Endothelial cell of umbilical vein (primary cell): ENCODE results near the gene ALDH1L2. TPM values are rescaled to one million over a fixed set of nuclear protein-coding genes. Genes with fewer than 3 reads are reported as not detected.
A peak's percentile ranks its signal among the peaks of the same experiment; 100 is the strongest.

Source experiments
- Bru-seq: library from RNA; stranded (reverse); fragments of 400-500 nt; gene quantifications from one replicate; lab custom pipeline; 2021; lab: Mats Ljungman, UMichigan
- BruChase-seq, 2 experiments: library from RNA; stranded (reverse); fragments of 400-500 nt; gene quantifications; one replicate each; lab custom pipeline; 2021; lab: Mats Ljungman, UMichigan
- BruUV-seq: library from RNA; stranded (reverse); fragments of 400-500 nt; replicated peaks from 2 replicates; lab custom pipeline; 2021; lab: Mats Ljungman, UMichigan
- CTCF ChIA-PET: fragments of 300-600, 350-600 bp; sonication (Branson Sonifier 250); formaldehyde crosslinking; loops from one replicate; lab custom pipeline; 2021; ENCODE audit warnings: antibody characterized with exemption, inconsistent platforms; lab: Charles Lee
- POLR2A ChIA-PET: fragments of 300-600, 350-600 bp; sonication (Branson Sonifier 250); formaldehyde crosslinking; loops from one replicate; lab custom pipeline; 2021; ENCODE audit warnings: antibody characterized with exemption, inconsistent platforms; lab: Charles Lee
- DNase-seq: peaks from one replicate; pipeline ENCODE4 v3.0.0-alpha.2; 2011; ENCODE audit warnings: low read depth, low spot score
- FAIRE-seq: peaks from 2 replicates; lab custom pipeline; 2011; peaks lifted over from hg19 to GRCh38; lab: Jason Lieb, UNC
- H2AFZ ChIP-seq: 2 replicates; pipeline ENCODE4 v1.6.0; 2012; ENCODE audit warnings: low read depth, low read length, control low read depth, inconsistent platforms
- H3K27ac ChIP-seq: 2 replicates; pipeline ENCODE4 v1.5.1; 2011; ENCODE audit warnings: low read depth, mild to moderate bottlenecking, control low read depth, low read length, moderate library complexity; ENCODE audit not compliant: insufficient read depth
- H3K27me3 ChIP-seq, 2 experiments: 2 replicates each; pipeline versions ENCODE4 v1.6.0 to v1.6.1; 2011; ENCODE audit warnings: low read length in 2 of 2, mixed read lengths in 1 of 2; ENCODE audit not compliant: control insufficient read depth in 2 of 2, insufficient read depth in 2 of 2
- H3K36me3 ChIP-seq, 2 experiments: 2 replicates in 1 of 2; 3 replicates in 1 of 2; pipeline ENCODE4 v1.5.1; 2011; ENCODE audit warnings: low read length in 2 of 2, mild to moderate bottlenecking in 1 of 2, moderate library complexity in 1 of 2; ENCODE audit not compliant: control insufficient read depth in 2 of 2, insufficient read depth in 2 of 2; ENCODE audit errors: extremely low read depth in 1 of 2
- H3K4me1 ChIP-seq: 3 replicates; pipeline ENCODE4 v1.5.1; 2011; ENCODE audit warnings: mild to moderate bottlenecking, low read length; ENCODE audit not compliant: control insufficient read depth, insufficient read depth; ENCODE audit errors: extremely low read depth
- H3K4me2 ChIP-seq: 2 replicates; pipeline ENCODE4 v1.6.1; 2011; ENCODE audit warnings: low read length, control low read depth, mixed read lengths; ENCODE audit not compliant: insufficient read depth
- H3K4me3 ChIP-seq, 3 experiments: fragments of 200-600 bp in 1 of 3; sonication (generic), shearing (Covaris generic) in 1 of 3; replicated peaks in 1 of 3; 2 replicates each; pipeline ENCODE4 v1.5.1; 2011 to 2016; ENCODE audit warnings: control low read depth in 3 of 3, low read length in 3 of 3, mild to moderate bottlenecking in 2 of 3, inconsistent platforms in 1 of 3, low read depth in 1 of 3, moderate library complexity in 1 of 3; ENCODE audit not compliant: insufficient read depth in 1 of 3
- H3K79me2 ChIP-seq: 2 replicates; pipeline ENCODE4 v1.6.0; 2012; ENCODE audit warnings: low read length, inconsistent platforms; ENCODE audit not compliant: control insufficient read depth, insufficient read depth
- H3K9ac ChIP-seq: replicated peaks from 2 replicates; pipeline ENCODE3; 2011; ENCODE audit warnings: low read length, control low read depth; ENCODE audit not compliant: insufficient read depth; ENCODE audit errors: extremely low read depth
- H3K9me1 ChIP-seq: replicated peaks from 3 replicates; pipeline ENCODE4 v1.6.0; 2011; ENCODE audit warnings: mild to moderate bottlenecking, low read length; ENCODE audit not compliant: control insufficient read depth, insufficient read depth; ENCODE audit errors: extremely low read depth
- H3K9me3 ChIP-seq: replicated peaks from 2 replicates; pipeline ENCODE4 v1.5.1; 2012; ENCODE audit warnings: low read length, inconsistent platforms; ENCODE audit not compliant: control insufficient read depth, insufficient read depth
- H4K20me1 ChIP-seq: replicated peaks from 2 replicates; pipeline ENCODE3; 2011; ENCODE audit warnings: mild to moderate bottlenecking, low read length; ENCODE audit not compliant: control insufficient read depth, insufficient read depth; ENCODE audit errors: extremely low read depth
- POLR2A ChIP-seq: IDR thresholded peaks from 2 replicates; pipeline ENCODE4 v1.6.1; 2012; ENCODE audit warnings: low read depth, mild to moderate bottlenecking, control low read depth, low read length
- POLR2AphosphoS5 ChIP-seq: IDR thresholded peaks from 2 replicates; pipeline ENCODE4 v1.6.1; 2012; ENCODE audit warnings: low read depth, mild to moderate bottlenecking, control low read depth, low read length, moderate library complexity; ENCODE audit not compliant: insufficient read depth
- dilution Hi-C: fragments of 300-500 bp; cut with MboI; formaldehyde crosslinking; loops from one replicate; pipeline ENCODE4 v1.15.0; 2019; ENCODE audit warnings: low sequenced_read_pairs; ENCODE audit not compliant: extremely low pct_ligation_motif_present
- intact Hi-C: fragments of 100-400 bp; cut with micrococcal nuclease; formaldehyde crosslinking; loops from one replicate; pipeline ENCODE4 v1.10.0; 2022
- long read RNA-seq: library from polyadenylated mRNA; stranded (forward); transcript quantifications from one replicate; pipeline ENCODE4 v2.0.0, GENCODE V29; 2021
- polyA minus RNA-seq, 3 experiments: library from RNA; depleted of rRNA, polyadenylated mRNA; stranded (reverse); fragments of >200 nt; gene quantifications; 1 replicate in 1 of 3; 2 replicates in 2 of 3; pipeline ENCODE4 v1.2.3, GENCODE V29; 2011
- polyA plus RNA-seq, 4 experiments: library from polyadenylated mRNA; depleted of rRNA in 3 of 4; stranded (reverse) in 3 of 4; unstranded in 1 of 4; fragments of >200 nt; gene quantifications; 2 replicates each; pipeline versions ENCODE4 v1.2.1 to v1.2.3, GENCODE V29; 2011 to 2012; ENCODE audit warnings: missing spikeins in 1 of 4
- total RNA-seq: library from RNA; stranded (reverse); gene quantifications from 2 replicates; pipeline ENCODE4 v1.2.3, GENCODE V29; 2021
- TF ChIP-seq, protein P1 (sequence below), 2 donors: IDR thresholded peaks; 1 replicate in 1 of 2; 2 replicates in 1 of 2; pipeline ENCODE4 v1.5.1; 2011; ENCODE audit warnings: low read length in 2 of 2, mild to moderate bottlenecking in 2 of 2, moderate library complexity in 2 of 2, control low read depth in 1 of 2, inconsistent platforms in 1 of 2, low read depth in 1 of 2; ENCODE audit not compliant: insufficient read depth in 1 of 2; ENCODE audit errors: extremely low read depth in 1 of 2

The ALDH1L2 gene
- total RNA-seq (2.2 and 2.5 TPM in 2 replicates), polyA plus RNA-seq (1.4 and 1.5 TPM in 2 replicates), polyA minus RNA-seq (3.0 TPM in 2 replicates), Bru-seq, nascent RNA (percentile 42 among the genes with signal in this experiment), BruChase-seq, experiment 1, labeled RNA remaining after a 6-hour chase (percentile 27 among the genes with signal in this experiment), BruChase-seq, experiment 2, labeled RNA remaining after a 2-hour chase (percentile 28 among the genes with signal in this experiment)
- polyA plus RNA-seq (2011; cell fraction: cytosol; rRNA removed) = 1.2 and 1.3 TPM in 2 replicates
- polyA plus RNA-seq (2011; cell fraction: nucleus; rRNA removed) = 2.8 and 3.5 TPM in 2 replicates
- 0.98 and 1.1 TPM in 2 replicates for polyA plus RNA-seq (2012)
- polyA minus RNA-seq (2011; cell fraction: cytosol; rRNA and poly(A)+ RNA removed) = 0.10 TPM
- polyA minus RNA-seq (2011; cell fraction: nucleus; rRNA and poly(A)+ RNA removed) = 2.2 and 3.3 TPM in 2 replicates
- long read RNA-seq, partial matches to known transcripts = 1 of 2 reads
- long read RNA-seq, other reads (novel, unspliced or antisense) = 1 of 2 reads

DNA sequence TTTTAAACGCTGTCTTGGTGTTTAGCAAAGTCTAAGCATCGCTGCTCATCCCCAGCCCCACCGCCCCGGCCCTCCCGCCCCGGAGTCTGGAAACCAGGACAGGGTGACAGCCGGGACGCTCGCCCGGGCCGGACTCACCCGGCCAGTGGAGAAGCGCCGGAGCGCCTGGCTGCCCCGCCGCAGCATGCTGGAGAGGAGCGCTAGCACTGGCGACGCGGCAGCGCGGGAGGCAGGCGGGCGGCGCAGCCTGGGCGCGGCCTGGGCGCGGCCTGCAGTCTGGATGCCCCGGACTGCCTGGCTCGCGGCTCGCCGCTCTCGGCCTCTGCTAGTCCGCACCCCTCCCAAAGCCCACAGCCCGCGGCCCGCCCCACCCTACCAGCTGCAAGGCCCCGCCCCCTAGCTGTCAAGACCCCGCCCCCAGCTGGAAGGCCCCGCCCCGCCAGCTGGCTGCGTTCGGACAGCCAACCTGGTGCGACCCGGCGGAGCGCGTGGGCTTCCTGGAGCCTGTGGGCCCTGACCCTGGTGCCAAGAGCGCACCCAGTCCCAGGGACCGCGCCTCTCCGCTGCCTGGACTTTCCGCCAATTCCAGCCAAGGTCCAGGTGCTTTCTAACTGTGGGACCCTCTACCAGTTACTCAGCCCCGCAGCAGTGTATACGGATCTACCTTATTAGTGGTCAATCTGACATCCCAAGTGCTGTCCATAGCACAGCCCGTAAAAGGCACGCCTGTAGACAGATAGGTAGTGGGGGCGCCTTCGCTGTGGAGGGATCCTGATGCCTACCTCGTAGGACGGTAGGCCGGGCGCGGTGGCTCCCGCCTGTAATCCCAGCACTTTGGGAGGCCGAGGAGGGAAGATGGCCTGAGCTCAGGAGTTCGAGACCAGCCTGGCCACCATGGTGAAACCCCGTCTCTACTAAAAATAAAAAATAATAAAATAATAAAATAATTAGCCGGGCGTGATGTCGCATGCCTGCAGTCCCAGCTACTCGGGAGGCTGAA, at the start of gene ALDH1L2:
Gene ALDH1L2 (minus strand): TSS at position 208 of the 1,000 bp plus-strand sequence. CDS start 22 bp downstream, at position 186.
- H3K9ac ChIP-seq = peak within 1 kb of the TSS; percentile 7
- peak within 1 kb of the TSS; percentile 2 to 37 (median 21) for H3K4me3 ChIP-seq
- dilution Hi-C loops (no loop called here), intact Hi-C loops (loop anchor here (2.0 kb wide), 1 partner anchor 22 kb away; the partner anchor contains the start of gene WASHC4)
- FAIRE-seq = peak; percentile 67
- H3K36me3 ChIP-seq = no peaks in the 10 kb centered on the region
- peaks cover 6% of the 10 kb centered on the region for H3K4me1 ChIP-seq
- no peak within 1 kb of the TSS for H3K27ac ChIP-seq
- peaks cover 0 to under 1% of the 10 kb centered on the region in 2 experiments for H3K27me3 ChIP-seq
- no peaks in the 10 kb centered on the region for H3K9me1 ChIP-seq
- DNase-seq = peak; percentile 77
- H2AFZ ChIP-seq = peak within 1 kb of the TSS; percentile 62
- peak within 1 kb of the TSS; percentile 58 for H3K4me2 ChIP-seq
- ChIA-PET CTCF (interaction anchor here (0.9 to 2.0 kb wide), 4 partner anchors 14 to 703 kb away, joined by 4 to 8 read pairs (median 6); partner anchors contain the start of gene WASHC4), POLR2A (interaction anchor here (0.7 kb wide), 1 partner anchor 286 kb away, joined by 6 read pairs; no protein-coding TSS in a partner anchor)
- no peaks in the 10 kb centered on the region for H3K79me2 ChIP-seq
- H3K9me3 ChIP-seq = no peaks in the 10 kb centered on the region
- TF ChIP-seq POLR2A (no peak), POLR2AphosphoS5 (peak; percentile 41)
- TF ChIP-seq, protein P1, sequence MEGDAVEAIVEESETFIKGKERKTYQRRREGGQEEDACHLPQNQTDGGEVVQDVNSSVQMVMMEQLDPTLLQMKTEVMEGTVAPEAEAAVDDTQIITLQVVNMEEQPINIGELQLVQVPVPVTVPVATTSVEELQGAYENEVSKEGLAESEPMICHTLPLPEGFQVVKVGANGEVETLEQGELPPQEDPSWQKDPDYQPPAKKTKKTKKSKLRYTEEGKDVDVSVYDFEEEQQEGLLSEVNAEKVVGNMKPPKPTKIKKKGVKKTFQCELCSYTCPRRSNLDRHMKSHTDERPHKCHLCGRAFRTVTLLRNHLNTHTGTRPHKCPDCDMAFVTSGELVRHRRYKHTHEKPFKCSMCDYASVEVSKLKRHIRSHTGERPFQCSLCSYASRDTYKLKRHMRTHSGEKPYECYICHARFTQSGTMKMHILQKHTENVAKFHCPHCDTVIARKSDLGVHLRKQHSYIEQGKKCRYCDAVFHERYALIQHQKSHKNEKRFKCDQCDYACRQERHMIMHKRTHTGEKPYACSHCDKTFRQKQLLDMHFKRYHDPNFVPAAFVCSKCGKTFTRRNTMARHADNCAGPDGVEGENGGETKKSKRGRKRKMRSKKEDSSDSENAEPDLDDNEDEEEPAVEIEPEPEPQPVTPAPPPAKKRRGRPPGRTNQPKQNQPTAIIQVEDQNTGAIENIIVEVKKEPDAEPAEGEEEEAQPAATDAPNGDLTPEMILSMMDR (IDR thresholded peaks at IDR 0.05; ENCODE audit: extremely low read depth in 1 of 2, insufficient read depth in 1 of 2, low read depth in 1 of 2, low read length in 2 of 2) = no peak
- no TSS peak for BruUV-seq
- H4K20me1 ChIP-seq = no peaks in the 10 kb centered on the region
